ENCODE data around the gene RENBP. TPM values are rescaled to one million over a fixed set of nuclear protein-coding genes. Genes with fewer than 3 reads are reported as not detected.

Gene RENBP
- total RNA-seq, 2 experiments from 2014 or later: 8.6 to 9.3 TPM

GRCh38 chrX:153919281-153919680, 25.2 kb downstream of the RENBP start:
- H3K4me1 Mint-ChIP-seq (ENCODE audit: low read depth): peaks cover 27% of the 10 kb centered on the region
- no peaks in the 10 kb centered on the region for H3K27me3 Mint-ChIP-seq
- TF ChIP-seq CTCF (IDR thresholded peaks at IDR 0.05): no peak
- no peak overlapping the region for H3K27ac Mint-ChIP-seq
- ChIA-PET CTCF (no interaction called here), POLR2A (no interaction called here)
- H3K36me3 Mint-ChIP-seq (ENCODE audit: low read depth): peaks cover 54% of the 10 kb centered on the region
- no peak overlapping the region for H3K4me3 Mint-ChIP-seq
- Histone ChIP-seq H3K27me3 (ENCODE audit: control insufficient read depth in 1 of 2, insufficient read depth in 2 of 2, low read length in 2 of 2) (no peaks in the 10 kb centered on the region), H3K9me3 (ENCODE audit: control insufficient read depth in 1 of 2, insufficient read depth in 1 of 2, low read length in 2 of 2) (no peaks in the 10 kb centered on the region), H3K4me3 (ENCODE audit: low read length) (no peak overlapping the region), H3K36me3 (ENCODE audit: insufficient read depth, low read length) (peaks cover 56% of the 10 kb centered on the region), H3K4me1 (ENCODE audit: insufficient read depth, low read length) (peaks cover 38% of the 10 kb centered on the region), H3K27ac (ENCODE audit: low read depth in 1 of 2, low read length in 2 of 2) (no peak overlapping the region)
- DNase-seq (peak in 1 of 14 experiments; percentile 1), ATAC-seq (ENCODE audit: poor library complexity) (no peak)
- H3K9me3 Mint-ChIP-seq: no peaks in the 10 kb centered on the region
- intact Hi-C loops (cut with DNase I, micrococcal nuclease): no loop called here

GRCh38 chrX:153917869-153918268, 26.6 kb downstream of the RENBP start:
- POLR2A ChIA-PET: interaction anchor here (1.8 kb wide), 1 partner anchor 9 kb away, joined by 6 read pairs; no protein-coding TSS in a partner anchor
- CTCF ChIA-PET: interaction anchor here (1.2 kb wide), 1 partner anchor 29 kb away, joined by 4 read pairs; no protein-coding TSS in a partner anchor
- TF ChIP-seq CTCF (IDR thresholded peaks at IDR 0.05): no peak

GRCh38 chrX:153913701-153914100, 30.7 kb downstream of the RENBP start:
- ChIA-PET POLR2A (no interaction called here), CTCF (no interaction called here)
- Mint-ChIP-seq H3K27me3 (no peaks in the 10 kb centered on the region), H3K4me3 (no peak overlapping the region), H3K9me3 (no peaks in the 10 kb centered on the region), H3K27ac (no peak overlapping the region), H3K36me3 (ENCODE audit: low read depth) (peaks cover 40% of the 10 kb centered on the region), H3K4me1 (ENCODE audit: low read depth) (peaks cover 16% of the 10 kb centered on the region)
- H3K36me3 ChIP-seq (ENCODE audit: insufficient read depth, low read length): peaks cover 67% of the 10 kb centered on the region
- no peaks in the 10 kb centered on the region for H3K9me3 ChIP-seq (ENCODE audit: control insufficient read depth in 1 of 2, insufficient read depth in 1 of 2, low read length in 2 of 2)
- intact Hi-C loops (cut with DNase I, micrococcal nuclease): no loop called here
- TF ChIP-seq CTCF (IDR thresholded peaks at IDR 0.05): no peak
- DNase-seq: no peak
- no peak for ATAC-seq (ENCODE audit: poor library complexity)
- H3K4me3 ChIP-seq (ENCODE audit: low read length): no peak overlapping the region
- no peak overlapping the region for H3K27ac ChIP-seq (ENCODE audit: low read depth in 1 of 2, low read length in 2 of 2)
- H3K27me3 ChIP-seq (ENCODE audit: control insufficient read depth in 1 of 2, insufficient read depth in 2 of 2, low read length in 2 of 2): no peaks in the 10 kb centered on the region
- peaks cover 11% of the 10 kb centered on the region for H3K4me1 ChIP-seq (ENCODE audit: insufficient read depth, low read length)

More at GRCh38 chrX:153917869-153918268, 26.6 kb downstream of the RENBP start:
- no peak for ATAC-seq (ENCODE audit: poor library complexity)
- no peaks in the 10 kb centered on the region for H3K9me3 ChIP-seq (ENCODE audit: control insufficient read depth in 1 of 2, insufficient read depth in 1 of 2, low read length in 2 of 2)
- H3K4me3 Mint-ChIP-seq: no peak overlapping the region
- intact Hi-C loops (cut with DNase I, micrococcal nuclease): no loop called here
- no peaks in the 10 kb centered on the region for H3K27me3 Mint-ChIP-seq
- peaks cover 70% of the 10 kb centered on the region for H3K36me3 ChIP-seq (ENCODE audit: insufficient read depth, low read length)
- H3K27ac ChIP-seq (ENCODE audit: low read depth in 1 of 2, low read length in 2 of 2): no peak overlapping the region
- no peak for DNase-seq
- peaks cover 51% of the 10 kb centered on the region for H3K36me3 Mint-ChIP-seq (ENCODE audit: low read depth)
- no peaks in the 10 kb centered on the region for H3K27me3 ChIP-seq (ENCODE audit: control insufficient read depth in 1 of 2, insufficient read depth in 2 of 2, low read length in 2 of 2)
- peaks cover 27% of the 10 kb centered on the region for H3K4me1 ChIP-seq (ENCODE audit: insufficient read depth, low read length)
- peaks cover 17% of the 10 kb centered on the region for H3K4me1 Mint-ChIP-seq (ENCODE audit: low read depth)
- no peaks in the 10 kb centered on the region for H3K9me3 Mint-ChIP-seq
- peak overlapping the region; percentile 49 for H3K27ac Mint-ChIP-seq
- no peak overlapping the region for H3K4me3 ChIP-seq (ENCODE audit: low read length)

Measured in CD4-positive, alpha-beta T cell (primary cell).